Measurements from ENCODE around the gene MACROD2.
"Not testable (repeated sequence)": the region's sequence is repeated elsewhere in the genome, so short reads cannot be mapped to it uniquely, and the experiment has no call there.

The MACROD2 gene

DNA sequence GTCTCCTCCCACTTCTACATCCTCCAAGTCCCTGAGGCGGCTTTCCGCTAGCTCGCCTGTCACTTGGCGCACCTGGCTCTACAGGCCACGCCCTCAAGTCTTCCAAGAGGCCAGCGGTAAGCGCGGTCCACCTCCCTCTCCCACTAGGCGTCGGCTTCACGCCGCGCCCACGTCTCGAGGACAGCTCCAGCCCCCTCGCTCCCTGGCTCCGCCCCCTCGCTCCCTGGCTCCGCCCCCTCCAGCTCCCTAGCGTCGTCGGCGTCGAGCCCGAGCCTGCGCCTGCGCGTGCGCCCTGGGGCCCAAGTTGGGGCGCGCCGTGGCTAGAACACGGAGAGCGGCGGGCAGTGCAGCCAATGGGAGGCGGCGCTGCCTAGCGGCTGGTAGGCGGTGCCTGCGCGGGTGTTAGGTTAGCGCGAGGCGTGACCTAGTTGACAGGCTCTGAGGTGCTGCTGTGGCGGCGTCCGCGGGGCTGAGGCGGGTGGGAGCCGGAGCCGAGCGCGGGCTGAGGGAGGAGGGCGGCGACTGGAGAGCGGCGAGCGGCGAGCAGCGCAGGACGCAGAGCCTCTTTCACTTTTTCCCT is at the start of gene MACROD2:
Gene MACROD2 (plus strand): TSS at position 431 of the 580 bp plus-strand sequence.
- peak in 1 of 4 experiments; percentile 16 for DNase-seq

DNA sequence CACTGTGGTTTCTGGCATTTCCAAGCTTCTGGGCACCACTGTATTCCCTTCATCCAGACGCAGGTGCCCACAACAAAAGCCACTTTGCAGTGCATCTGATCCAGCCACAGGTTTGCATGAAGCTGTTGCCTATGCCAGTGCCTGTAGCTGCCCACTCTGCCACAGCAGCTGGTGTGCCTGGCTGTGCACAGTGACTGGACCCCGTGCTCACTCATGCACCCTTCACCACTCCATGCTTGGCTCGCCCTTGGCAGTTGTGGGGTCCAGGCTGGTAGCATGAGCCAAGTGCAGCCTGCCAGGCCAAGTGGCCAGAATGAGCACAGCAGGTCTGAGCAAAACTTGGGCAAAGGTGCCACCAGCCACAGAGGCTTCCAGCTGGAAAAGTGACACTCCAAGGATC is 47.6 kb upstream of the MACROD2 start:
- no peak for DNase-seq

DNA sequence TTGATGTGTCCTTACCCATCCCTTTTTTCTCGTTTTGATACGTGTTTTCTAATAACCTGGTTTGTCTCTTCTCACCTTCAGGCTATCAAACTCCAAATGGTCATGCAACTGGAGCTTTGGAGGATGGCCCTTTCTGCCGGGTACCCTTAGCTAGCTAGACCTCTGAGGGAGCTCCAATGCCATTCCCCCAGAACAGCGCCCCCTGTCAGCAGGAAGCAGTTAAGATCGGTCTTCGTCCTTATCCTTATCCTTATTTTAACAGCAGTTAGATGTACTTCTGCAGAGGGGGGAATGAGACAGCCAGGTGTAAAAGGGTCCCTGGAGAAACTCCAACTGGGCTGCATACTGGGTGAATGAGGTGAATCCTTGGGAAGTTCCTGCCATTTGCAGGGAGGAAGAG is 42.1 kb upstream of the MACROD2 start:
- DNase-seq, result no peak

DNA sequence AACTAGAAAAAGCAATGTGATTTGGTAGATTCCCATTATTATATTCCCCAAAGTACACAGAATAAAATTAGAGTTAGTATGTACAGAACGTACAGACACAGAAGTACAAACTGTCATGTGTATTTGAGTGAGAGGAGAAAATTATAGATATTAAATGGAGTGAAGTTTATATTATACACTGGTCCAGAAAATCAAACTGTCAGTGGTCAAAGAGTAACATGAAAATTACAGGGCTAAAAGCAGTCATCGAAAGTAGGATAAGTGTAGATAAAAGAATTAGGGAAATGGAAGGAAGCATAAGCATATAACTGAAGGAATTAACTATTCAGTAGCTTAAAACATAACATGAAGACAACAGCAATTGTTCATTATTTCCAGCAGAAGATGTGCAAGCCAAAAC is 35.2 kb upstream of the MACROD2 start:
- DNase-seq, result no peak

DNA sequence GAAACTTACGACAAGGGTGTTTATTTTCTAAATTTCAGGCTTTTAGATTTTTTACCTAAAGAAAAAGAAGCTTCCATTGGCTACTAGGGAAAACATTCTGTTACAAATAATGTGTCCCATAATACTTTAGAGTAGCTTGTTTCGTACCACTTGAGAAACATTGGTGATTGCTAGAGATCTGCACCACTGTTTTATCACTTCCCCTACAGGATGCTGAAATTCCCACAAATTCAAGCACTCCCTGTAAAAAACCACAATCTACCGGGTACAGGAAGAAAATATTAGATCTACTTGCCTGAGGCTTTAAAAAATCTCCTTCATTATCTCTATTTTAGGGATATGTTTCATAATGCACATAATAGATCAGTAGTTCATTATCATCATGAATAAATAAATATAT is 34.8 kb upstream of the MACROD2 start:
- DNase-seq, result no peak

DNA sequence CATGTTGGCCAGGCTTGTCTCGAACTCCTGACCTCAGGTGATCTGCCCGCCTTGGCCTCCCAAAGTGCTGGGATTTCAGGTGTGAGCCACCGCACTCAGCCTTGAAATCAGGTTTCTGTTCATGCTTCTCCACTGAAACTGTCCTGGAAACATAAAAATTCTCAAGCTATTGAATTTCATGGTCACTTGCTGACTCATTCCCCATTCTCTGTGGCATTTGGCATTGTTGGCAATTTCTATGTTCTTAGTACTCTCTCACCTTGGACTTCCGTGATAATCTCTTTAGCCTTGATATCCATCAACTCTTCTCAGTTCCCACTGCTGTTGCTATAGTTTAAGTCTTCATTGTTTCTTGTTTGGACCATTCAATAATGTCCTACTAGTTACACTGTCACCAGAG is 11.1 kb upstream of the MACROD2 start:
- no peak for DNase-seq

DNA sequence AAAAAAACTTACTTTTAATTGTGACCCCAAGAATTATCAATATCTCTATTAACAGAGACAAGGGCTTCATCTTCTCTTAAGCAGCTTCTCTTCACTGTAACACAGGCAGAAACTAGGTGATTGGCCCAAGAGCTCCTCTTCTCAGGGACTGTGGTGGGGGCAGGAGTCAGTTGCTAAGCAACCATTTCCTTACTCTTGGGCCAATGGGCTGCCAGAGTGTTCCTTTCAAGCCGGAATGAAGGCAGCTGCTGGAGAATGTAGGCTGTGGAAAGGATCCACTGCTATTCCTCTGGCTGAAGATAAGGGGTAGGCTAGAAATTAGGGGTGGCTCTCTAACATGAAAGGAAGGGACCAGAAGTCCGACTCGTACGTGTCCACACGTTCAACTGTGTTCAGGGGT is 4.9 kb upstream of the MACROD2 start, which contains the start of gene SEL1L2:
Gene SEL1L2 (minus strand): TSS at position 150 of the 400 bp plus-strand sequence. CDS start 80 bp downstream, at position 70.
- no peak for DNase-seq

DNA sequence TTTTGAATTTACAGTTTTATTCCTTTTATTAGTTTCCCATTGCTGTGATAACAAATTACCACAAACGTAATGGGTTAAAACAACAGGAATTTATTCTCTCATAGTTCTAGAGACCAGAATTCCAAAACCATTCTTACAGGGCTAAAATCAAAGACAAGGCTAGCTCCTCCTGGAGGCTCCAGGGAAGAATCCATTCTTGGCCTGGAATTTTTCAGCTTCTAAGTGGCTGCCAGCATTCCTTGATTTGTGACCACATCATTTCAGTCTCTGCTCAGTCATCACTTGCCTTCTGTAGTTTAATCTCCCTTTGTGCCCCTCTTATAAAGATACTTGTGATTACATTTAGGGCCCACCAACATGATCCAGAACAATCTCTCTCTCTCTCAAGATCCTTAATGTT is 4.0 kb upstream of the MACROD2 start:
- no peak for DNase-seq

DNA sequence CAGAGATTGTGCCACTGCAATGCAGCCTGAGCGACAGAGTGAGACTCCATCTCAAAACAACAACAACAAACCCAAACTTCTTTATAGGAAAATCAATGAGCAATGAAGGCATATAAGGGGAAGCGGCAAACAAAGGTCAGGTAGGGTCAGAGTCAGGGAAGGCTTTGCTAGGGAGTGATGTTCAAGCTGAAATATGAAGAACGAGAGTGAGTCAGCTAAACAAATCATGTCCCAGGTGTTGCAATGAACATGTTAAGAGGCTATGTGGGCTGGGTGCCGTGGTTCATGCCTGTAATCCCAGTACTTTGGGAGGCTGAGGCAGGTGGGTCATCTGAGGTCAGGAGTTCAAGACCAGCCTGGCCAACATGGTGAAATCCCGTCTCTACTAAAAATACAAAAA is 3.4 kb upstream of the MACROD2 start:
- DNase-seq, result not testable (repeated sequence)

DNA sequence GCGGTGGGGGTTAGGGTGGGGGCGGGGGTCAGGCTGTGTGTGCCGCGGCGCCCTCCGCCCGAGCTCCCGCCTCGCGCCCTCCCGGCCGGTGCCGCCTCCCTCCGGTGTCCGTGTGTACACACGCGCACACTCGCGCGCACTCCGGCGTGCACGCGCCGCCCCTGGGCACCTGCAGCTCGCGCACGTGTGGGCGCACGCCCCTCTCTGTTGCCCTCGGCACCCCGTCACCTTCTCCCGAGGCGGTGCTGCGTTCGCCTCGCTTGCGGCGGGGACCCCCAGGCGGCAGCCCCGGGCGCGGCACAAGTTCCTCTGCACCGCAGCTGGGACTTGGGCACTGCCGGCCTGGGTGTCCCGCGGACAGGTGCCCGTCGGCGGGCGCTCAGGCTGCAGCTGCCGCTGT is 525 bp downstream of the MACROD2 start:
- DNase-seq, result no peak

DNA sequence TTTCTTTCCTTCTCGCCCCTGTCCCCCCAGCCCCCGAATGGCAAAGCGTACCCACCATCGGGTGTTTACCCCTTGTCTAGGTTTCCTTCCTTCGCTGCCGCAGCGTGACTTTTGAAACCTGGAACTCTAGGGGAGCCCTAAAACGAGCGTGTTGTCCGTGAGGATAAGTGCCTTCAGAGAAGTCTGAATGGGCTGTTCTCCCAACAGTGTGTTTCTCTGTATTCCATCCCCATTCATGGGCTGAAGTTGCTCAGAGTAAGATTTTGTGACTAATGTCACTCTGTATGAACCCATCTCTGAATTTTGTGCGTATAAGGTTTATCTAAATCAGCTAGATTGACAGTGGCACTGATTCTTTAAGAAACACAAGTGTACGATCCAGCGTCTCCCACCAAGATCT is 949 bp downstream of the MACROD2 start:
- no peak for DNase-seq

DNA sequence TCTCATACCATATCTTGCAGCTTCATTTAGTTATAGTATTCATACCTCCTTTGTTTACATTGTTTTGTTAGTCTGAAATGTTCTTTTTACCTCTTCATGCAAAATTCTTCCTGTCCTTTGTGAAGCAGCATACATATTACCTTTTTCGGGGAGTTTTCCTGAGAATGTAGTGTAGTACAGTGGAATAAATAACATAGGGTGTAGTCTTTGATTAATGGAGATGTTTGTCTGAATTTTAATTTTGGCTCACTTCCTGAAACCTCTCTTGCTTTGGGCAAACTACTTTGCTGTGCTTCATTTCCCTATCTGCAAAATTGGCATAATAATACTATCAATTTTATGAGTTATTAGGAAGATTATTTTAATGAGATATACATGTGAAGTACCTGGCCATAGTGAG is 5.6 kb downstream of the MACROD2 start:
- DNase-seq, result no peak

DNA sequence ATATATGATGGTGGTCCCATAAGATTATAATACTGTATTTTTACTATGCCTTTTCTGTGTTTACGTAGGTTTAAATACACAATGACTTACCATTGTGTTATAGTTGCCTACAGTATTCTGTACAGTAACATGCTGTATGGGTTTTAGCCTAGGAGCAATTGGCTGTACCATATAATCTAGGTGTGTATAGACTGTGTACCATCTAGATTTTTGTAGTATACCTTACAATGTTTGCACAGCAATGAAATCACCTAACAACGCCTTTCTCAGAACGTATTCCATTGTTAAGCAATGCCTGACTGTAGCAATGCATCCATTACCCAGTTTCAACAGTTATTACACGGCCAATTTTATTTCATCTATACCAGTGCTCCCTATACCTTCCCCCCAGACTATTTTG is 10.7 kb downstream of the MACROD2 start:
- no peak for DNase-seq

DNA sequence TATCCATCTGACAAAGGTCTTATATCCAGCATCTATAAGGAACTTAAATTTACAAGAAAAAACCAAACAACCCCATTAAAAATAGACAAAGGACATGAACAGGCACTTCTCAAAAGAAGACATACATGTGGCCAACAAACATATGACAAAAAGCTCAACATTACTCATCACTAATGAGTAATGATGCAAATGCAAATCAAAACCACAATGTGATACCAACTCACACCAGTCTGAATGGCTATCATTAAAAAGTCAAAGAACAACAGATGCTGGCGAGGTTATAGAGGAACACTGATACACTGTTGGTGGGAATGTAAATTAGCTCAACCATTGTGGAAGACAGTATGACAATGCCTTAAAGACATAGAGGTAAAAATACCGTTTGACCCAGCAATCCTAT is 13.9 kb downstream of the MACROD2 start:
- DNase-seq, result no peak

DNA sequence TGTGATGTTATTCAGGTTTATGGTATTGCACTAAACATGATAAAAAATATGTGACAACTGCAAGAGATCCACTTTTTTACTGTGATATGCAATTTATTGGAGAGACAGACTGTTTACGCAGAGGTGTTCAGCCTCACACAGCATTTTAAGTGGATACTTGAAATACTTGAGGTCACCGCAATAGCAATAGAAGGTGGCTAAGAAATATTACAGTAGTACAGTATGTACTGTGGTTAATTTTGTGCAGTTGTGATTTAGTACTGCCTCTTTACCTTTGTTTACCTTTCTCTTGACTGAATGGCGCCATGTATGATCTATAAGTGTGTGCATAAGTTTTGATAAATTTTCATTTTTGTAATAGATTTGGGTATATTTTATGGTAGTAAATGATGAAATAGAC is 17.4 kb downstream of the MACROD2 start:
- no peak for DNase-seq

DNA sequence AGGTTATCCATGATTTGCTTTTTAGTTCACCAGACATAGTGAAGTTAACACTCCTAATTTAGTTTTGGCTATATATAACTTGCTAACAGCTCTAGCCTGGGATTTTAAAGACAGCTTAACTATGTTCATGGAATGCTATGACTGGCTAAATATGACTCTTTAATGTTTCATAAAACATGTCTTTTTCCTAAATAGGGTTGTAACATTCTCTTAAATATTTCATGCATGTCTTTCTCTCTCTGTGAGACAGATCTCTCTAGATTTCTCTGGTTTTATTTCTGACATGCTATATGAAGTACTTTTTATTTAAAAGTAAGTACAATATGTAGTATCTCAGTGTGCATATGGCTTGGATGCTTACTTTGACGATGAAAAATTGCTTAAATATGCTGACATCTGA is 35.7 kb downstream of the MACROD2 start:
- no peak for DNase-seq

DNA sequence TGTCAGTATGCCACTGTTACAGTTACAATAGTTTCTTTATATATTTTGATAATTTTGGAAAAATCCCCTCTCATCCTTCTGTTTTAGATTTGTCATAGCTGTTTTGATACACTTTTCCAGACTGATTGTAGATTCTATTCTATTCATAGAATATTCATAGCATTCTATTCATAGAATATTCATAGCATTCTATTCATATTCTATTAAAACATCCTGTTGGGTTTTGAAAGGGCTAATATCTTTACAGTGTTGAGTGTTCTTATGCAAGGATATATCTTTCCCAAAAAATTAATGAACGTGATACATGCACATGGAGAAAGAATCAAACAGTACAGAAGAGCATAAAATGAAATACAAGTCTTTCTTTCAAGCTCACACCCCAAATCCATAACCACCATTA is 38.0 kb downstream of the MACROD2 start:
- no peak for DNase-seq

DNA sequence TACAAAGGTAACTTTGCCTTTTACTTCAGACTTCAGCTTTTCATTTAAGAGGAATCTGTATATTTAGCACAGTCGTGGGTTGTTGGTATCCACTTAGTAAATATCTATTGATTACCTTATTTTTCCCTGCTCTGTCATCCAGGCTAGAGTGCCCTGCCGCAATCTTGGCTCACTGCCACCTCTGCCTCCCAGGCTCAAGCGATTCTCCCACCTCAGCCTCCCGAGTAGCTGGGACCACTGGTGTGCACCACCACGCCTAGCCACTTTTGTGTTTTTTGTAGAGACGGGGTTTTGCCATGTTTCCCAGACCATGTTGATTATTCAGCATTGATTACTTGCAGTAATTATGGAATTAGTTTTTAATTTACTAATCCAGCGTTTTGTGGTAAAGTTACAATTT is 41.3 kb downstream of the MACROD2 start:
- no peak for DNase-seq

DNA sequence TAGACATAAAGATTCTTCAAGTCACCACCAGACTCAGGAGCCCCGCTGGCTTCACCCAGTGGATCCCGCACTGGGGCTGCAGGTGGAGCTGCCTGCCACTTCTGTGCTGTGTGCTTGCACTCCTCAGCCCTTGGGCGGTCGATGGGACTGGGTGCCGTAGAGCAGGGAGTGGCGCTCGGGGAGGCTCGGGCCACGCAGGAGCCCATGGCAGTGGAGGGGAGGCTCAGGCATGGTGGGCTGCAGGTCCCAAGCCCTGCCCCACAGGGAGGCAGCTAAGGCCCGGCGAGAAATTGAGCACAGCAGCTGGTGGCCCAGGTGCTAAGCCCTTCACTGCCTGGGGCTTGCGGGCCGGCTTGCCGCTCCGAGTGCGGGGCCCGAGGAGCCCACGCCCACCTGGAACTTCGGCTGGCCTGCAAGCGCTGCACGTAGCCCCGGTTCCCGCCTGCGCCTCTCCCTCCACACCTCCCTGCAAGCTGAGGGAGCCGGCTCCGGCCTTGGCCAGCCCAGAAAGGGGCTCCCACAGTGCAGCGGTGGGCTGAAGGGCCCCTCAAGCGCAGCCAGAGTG is 49.5 kb downstream of the MACROD2 start:
- not testable (repeated sequence) for DNase-seq

DNA sequence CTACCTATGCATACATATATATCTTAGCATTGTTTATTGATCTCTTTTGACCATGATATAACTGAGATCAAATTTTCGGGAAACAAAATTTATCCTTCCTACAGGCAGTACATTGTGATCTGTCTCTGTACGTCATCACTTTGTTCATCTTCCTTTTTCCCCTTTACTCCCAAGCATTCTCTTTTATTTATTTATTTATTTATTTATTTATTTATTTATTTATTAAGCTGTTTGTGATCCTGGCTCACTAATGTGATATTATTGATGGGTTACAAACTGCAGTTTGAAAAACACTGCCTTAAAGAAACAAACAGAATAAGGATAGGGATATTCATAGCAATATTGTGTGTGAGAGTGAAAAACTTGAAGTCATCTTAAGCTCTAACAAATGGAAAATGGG is 51.2 kb downstream of the MACROD2 start:
- DNase-seq, result no peak

DNA sequence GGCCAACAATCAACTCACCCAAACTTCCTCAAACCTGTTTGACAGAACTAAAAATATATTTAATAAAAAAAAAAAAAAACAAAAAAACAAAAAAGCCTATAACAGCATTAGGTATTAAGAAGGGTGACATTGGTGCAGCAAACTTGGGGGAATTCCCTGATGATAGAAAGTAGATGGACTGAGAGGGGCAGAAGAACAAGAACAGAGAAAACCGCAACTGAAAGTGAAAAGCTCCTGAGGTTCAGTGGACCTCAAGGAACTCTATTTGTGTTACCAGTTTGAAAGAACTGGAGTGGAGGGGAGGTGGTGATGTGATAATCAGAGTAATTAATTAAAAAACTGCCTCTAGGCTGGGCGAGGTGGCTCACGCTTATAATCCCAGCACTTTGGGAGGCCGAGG is 53.8 kb downstream of the MACROD2 start:
- DNase-seq, result no peak

DNA sequence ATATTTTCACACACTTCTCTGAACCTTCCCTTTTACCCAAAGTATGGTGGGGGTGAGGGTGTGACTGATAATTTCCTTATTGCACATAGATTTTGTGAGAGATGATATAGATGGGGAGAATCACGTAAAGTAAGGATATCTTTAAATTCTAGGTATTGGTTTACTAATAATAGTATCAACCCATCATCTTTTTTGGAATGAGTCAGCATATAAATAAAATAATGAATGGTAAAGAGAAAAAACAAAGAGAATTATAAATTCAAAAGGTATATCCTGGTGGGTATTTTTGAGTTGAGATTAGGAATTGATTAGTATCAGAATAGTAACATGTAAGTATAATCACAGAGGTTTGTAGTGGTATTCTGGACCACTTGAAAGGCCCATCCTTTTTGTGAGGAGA is 56.1 kb downstream of the MACROD2 start:
- DNase-seq, result no peak

DNA sequence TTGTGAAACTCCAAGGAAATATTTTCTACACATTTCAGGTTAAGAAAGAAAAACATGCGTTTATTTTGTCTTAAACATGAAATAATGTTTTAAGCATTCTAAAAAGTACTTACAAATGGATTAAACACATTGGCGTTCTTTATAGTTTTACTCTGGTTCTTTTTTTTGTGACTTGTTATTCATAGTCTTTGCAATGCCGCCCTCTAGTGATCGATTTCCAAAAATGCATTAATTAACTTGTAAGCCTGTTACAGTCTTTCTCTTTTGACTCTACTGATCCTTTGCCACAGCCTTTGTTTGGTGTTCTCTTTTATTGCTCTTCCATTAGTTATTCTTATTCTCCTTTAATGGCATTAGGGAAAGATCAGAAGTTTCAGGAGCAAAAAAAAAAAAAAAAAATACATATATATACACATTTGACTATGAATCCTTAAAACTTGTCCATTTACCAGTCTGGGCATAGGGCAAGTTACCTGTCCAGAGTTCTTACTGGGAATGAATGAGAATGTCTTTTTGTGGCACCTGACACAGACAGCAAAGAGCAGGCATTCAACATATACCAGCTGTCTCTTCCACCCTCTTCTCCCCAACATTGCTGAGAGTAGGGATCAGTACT is 59.9 kb downstream of the MACROD2 start:
- no peak for DNase-seq

DNA sequence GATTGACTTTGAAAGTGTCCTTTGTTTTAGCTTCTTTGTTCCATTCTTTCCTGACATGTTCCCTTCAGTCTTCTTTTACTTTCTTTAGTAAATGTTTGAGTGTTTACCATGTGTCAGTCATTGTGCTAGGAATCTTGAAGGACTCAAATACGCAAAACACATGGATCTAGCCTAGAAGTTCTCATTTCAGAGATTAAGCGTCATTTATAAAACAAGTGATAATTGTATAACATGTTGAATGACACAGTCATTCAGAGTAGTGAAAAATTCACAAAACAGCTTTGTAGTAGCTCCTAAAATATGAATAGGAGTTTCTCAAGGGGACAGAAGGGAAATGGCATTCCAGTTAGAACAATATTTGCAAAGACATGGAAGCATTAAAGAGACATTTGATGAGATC is 66.9 kb downstream of the MACROD2 start:
- no peak for DNase-seq

DNA sequence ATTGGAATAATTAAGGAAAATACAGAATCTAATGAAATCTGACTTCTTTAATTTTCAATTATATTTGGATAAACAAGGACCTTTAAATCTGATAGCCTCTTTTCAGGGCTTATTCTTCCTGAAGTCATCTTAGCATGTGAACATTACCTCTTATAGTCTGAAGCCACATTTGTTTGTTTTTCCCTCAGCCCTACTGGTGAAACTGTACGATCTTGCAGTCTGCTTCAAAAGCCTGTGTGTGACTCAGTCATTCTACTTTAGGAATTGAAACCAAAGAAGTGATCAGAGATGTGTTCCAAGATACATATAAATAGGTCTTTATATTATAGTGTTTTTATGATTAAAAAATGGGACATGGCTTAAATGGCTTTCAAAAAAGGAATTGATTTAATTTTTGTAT is 67.5 kb downstream of the MACROD2 start:
- no peak for DNase-seq

Data from activated naive CD4-positive, alpha-beta T cell (primary cell).